TTC549 (cell line): Measurements from ENCODE around the gene EGFLAM.

Experiments used
- FAIRE-seq: peaks from 2 replicates; lab custom pipeline; 2012; peaks lifted over from hg19 to GRCh38; lab: Jason Lieb, UNC

The EGFLAM gene

DNA sequence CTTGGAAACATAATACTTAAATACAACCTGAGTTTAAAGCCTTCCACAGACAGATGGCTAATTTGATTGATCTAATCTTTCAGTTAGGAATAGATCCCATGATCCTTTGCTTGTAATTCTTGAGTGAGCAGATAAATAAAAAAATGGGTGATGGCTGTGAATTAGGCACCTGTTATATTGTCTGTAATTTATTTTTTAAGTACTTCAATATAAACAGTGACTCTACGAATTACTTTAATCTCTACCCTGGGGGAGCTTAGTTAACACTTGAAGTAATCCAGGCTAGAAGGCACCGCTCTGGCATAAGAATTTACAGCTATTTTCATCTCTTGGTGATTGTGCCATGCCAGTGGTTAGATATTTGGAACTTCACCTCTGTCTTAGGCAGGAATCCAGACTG, 9.0 kb downstream of the EGFLAM start:
- no peak for FAIRE-seq

GRCh38 chr5:38273626-38274025, 15.3 kb downstream of the EGFLAM start:
- FAIRE-seq = no peak

- no peak for FAIRE-seq
Observed at GRCh38 chr5:38274370-38274769, 16.0 kb downstream of the EGFLAM start.

DNA sequence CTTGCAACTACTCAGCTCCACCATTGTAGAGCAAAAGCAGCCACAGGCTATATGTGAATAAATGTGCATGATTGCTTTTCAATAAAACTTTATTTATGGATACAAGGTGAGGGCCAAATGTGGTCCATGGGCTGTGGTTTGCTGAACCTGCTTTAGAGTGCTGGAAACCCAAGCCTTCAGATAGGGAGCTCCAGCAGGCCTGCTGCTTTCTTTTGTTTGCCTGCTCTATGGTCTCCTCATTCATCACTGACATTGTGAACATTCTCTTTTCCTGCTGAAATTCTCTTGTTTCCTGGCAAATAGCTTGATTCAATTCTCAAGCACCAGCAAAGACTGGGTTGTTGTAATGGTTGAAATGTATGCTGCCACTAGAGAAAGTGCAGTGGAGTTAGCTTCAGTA, 26.0 kb downstream of the EGFLAM start:
- FAIRE-seq = no peak

DNA sequence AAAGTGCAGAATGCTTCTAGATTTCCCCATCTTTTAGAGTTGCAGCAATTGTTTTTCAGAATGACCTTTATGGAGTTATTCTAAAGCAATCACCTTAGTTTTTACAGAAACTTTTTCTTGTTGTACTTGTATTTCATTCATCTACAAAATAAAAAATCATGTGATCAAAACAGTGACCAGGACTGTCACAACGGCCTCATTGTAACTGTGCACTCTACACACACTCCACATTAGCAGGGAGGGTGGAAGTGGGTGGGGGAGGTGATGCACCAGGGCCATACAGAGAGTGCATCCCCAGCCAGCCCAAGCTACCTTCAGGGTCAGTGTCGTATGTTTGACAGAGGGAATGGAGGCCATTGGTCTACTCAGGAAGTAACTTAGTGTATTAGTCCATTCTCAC, 26.9 kb downstream of the EGFLAM start:
- no peak for FAIRE-seq

GRCh38 chr5:38286002-38286401, 27.6 kb downstream of the EGFLAM start:
- no peak for FAIRE-seq

- FAIRE-seq = no peak
Observed at GRCh38 chr5:38287124-38287523, 28.8 kb downstream of the EGFLAM start.

DNA sequence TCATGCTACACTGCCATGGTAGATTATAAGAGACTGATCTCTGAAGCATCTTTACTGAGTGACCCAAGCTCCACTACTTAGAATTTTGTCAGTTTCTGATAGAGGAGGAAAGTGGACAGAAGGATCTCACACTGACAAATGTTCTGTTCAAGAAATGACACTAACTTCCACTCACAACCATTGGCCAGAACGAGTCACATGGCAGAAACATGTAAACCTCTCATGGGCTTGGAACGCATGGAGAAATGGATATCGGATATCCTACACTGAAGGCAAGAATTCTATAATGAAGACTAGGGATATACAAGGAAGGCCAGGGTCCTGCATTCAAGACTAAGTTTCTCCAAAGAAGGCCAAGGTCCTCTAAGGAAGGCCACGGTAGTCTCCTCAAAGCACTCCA, 31.1 kb downstream of the EGFLAM start:
- no peak for FAIRE-seq

- FAIRE-seq = no peak
Observed at GRCh38 chr5:38290028-38290653, 31.8 kb downstream of the EGFLAM start.

- no peak for FAIRE-seq
Observed at GRCh38 chr5:38291355-38291754, 33.0 kb downstream of the EGFLAM start.

DNA sequence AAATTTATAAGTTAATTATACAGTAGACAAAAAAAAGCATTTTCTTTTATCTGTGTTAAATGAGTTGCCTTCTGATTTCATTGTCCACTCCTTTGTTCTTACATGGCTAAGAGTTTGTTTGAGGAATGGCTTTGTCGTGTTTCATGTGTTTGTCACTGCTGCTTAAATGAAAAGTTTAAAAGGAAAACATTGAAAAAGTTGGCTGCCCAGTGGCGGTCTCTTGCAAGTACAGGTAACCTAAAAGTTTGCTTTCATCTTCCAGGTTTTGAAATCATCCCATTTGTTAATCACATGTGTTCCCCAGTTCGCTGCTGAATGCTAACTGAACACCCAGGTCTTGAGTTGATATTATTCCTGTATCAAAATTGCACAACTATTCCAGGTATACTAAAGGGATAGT, 33.9 kb downstream of the EGFLAM start:
- FAIRE-seq = no peak

- FAIRE-seq = no peak
Observed at GRCh38 chr5:38295751-38296150, 37.4 kb downstream of the EGFLAM start.

DNA sequence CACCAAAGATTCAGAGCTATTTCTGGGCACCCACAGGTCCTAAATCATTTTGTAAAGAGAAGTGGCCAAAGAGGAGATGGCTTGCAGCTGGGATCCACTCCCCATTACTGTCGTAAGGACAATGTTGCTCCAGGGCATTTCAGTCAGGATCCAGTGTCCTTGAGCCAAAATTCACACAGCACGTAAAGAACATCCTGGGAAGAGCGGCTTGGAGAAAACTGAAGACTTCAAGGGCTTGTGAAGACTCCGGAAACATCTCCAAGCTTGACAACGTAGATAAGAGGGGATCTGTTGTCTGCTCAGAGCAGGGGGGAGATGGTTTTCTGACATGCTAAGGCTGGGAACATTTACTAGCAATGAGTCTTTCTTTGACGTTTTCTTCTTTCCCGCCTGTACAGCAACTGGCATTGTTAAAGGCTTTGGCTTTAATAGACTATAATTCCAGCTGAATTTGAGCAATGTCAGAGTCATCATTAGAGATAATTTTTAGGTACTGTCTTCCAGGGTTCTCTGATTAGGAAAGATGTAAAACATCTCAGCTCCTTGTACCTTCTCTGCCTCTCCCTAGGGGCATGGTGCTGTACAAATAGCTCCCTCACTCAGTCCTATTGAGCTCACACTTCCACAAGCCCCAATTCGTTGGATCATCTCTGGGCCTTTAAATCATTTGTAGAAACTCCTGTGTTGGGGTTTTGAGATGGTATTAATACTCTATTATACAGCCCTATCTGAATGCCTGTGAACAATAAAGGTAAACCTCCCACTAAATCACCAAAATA, 39.7 kb downstream of the EGFLAM start:
- FAIRE-seq = no peak

- FAIRE-seq = no peak
Observed at GRCh38 chr5:38299585-38299984, 41.2 kb downstream of the EGFLAM start.

GRCh38 chr5:38305148-38305547, 46.8 kb downstream of the EGFLAM start:
- FAIRE-seq = no peak

GRCh38 chr5:38307845-38308244, 49.5 kb downstream of the EGFLAM start:
- no peak for FAIRE-seq

- no peak for FAIRE-seq
Observed at GRCh38 chr5:38316544-38317224, 58.3 kb downstream of the EGFLAM start.

GRCh38 chr5:38317868-38318267, 59.5 kb downstream of the EGFLAM start:
- FAIRE-seq = no peak

- no peak for FAIRE-seq
Observed at GRCh38 chr5:38319491-38319890, 61.1 kb downstream of the EGFLAM start.

GRCh38 chr5:38321978-38322377, 63.6 kb downstream of the EGFLAM start:
- no peak for FAIRE-seq

DNA sequence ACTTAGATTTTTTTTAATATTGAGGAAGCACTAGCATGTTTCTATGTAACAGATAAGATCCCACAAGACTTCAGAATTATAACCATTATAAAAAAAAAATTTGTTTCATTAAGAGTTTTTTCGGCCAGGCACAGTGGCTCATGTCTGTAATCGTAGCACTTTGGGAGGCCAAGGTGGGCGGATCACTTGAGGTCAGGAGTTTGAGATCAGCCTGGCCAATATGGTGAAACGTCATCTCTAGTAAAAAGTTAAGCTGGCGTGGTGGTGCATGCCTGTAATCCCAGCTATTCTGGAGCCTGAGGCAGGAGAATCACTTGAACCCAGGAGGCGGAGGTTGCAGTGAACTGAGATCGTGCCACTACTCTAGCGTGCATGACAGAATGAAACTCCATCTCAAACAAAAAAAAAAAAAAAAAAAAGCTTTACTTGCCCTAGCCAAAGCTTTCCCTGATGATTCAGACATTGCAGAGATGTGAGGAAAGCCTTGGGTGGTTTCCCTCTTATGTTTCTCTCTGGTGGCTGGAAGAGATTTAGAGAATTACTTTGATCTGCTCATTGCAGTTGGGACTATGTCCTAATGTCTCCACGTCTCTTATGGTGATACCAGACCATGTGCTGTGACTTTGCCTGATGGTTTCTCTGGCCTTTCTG, 65.4 kb downstream of the EGFLAM start:
- FAIRE-seq = no peak

GRCh38 chr5:38329132-38329715, 70.9 kb downstream of the EGFLAM start:
- FAIRE-seq = no peak

- FAIRE-seq = no peak
Observed at GRCh38 chr5:38330207-38330606, 71.8 kb downstream of the EGFLAM start.
